ENCODE data around the gene TJP3.
"Not testable (repeated sequence)": the region's sequence is repeated elsewhere in the genome, so short reads cannot be mapped to it uniquely, and the experiment has no call there.

The TJP3 gene, protein sequence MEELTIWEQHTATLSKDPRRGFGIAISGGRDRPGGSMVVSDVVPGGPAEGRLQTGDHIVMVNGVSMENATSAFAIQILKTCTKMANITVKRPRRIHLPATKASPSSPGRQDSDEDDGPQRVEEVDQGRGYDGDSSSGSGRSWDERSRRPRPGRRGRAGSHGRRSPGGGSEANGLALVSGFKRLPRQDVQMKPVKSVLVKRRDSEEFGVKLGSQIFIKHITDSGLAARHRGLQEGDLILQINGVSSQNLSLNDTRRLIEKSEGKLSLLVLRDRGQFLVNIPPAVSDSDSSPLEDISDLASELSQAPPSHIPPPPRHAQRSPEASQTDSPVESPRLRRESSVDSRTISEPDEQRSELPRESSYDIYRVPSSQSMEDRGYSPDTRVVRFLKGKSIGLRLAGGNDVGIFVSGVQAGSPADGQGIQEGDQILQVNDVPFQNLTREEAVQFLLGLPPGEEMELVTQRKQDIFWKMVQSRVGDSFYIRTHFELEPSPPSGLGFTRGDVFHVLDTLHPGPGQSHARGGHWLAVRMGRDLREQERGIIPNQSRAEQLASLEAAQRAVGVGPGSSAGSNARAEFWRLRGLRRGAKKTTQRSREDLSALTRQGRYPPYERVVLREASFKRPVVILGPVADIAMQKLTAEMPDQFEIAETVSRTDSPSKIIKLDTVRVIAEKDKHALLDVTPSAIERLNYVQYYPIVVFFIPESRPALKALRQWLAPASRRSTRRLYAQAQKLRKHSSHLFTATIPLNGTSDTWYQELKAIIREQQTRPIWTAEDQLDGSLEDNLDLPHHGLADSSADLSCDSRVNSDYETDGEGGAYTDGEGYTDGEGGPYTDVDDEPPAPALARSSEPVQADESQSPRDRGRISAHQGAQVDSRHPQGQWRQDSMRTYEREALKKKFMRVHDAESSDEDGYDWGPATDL

DNA sequence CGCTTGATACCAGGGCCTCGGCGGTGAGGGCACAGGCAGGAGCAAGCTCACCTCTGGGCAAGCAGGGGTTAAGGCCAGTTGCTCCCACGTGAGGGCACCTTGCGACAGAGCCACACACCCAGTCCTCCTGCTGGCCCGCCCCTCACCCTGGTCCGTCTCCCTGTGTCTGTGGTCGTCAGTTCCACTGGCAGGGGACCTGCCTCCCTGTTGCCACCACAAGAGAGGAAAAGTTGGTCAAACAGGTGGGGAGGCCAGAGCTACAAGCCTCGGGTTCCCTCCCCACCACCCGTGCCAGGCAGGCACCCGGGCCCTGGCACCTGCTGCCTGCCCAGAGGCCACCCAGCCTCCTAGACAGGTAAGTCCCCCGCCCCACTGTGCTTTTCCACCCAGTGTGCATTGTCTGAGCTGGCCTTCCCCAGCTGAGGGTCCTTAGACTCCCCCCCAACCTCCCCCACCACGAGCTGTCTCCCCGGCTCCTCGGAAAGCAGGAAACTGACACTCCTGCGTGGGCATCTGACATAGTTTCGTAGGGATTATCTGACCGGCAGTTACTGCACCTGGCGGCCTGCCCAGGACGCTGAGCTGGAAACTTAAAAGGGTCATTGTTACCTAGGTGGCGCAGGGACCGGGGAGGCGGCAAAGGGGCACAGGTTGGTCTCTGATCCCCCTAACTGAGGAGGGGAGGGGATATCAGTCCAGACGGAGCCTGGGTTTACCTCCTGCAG, at the start of gene TJP3:
Gene TJP3, plus strand, starts transcription at position 178 of the 725 bp plus-strand sequence. CDS start 20,049 bp downstream, outside the sequence.
- in situ Hi-C loops (cut with MboI; ENCODE audit: low sequenced_read_pairs): no loop called here

DNA sequence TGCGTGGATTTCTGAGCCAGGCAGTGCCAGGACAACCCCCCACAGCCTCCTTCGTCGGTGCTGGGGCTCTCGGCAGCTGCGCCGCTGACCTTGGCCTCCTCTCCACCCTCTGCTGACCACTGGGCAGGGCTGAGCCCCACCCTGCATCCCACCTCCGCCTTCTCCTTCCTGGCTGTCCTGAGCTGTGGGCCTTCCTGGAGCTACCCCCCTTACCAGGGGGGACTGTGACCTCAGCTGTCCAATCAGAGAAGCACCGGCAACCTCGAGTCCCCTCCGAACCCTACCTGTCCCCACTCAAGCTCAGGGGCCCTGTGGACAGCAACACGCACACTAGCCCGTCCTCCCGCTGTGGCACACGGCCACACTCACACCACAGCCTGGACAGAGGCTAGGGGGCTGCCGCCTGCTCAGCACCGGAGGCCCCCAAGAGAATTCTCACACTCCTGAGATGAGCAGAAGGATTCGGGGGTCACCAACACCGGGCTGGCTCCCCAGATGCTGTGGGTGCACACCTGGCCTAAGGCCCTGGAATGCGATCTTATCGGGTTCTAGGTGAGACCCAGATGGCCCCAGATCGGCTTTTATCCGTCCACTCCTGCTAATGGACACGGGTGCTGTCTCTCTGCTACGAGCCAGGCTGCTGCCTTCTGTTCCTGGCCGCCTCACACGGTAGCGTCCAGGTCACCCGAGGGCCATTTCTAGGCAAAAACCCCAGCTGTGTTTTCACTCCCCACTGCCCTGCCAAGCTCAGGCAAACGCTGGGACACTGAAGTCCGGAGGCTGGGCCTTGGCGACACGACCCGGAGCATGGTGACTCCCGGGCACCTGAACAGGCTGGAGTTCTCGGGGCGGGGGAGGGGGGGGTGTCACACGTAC, 49.1 kb upstream of the TJP3 start:
- in situ Hi-C loops (cut with MboI; ENCODE audit: low sequenced_read_pairs): no loop called here

DNA sequence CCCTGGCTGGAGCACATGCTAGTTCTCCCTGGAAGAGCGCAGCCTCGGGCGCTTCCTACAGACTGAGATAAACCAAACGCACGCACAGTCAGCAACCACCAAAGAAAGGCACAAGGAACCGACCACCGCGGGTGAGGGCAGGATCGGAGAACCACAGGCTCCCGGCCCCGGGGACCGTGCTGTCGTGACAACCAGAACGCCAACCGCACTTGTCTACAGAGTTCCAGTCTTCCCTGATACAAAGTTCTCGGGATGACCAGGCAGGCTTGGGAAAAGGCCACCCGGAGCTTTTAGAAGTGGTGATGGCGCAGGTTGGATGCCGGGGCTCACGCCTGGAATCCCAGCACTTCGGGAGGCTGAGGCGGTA, 48.5 kb upstream of the TJP3 start:
- in situ Hi-C loops (cut with MboI; ENCODE audit: low sequenced_read_pairs): no loop called here

DNA sequence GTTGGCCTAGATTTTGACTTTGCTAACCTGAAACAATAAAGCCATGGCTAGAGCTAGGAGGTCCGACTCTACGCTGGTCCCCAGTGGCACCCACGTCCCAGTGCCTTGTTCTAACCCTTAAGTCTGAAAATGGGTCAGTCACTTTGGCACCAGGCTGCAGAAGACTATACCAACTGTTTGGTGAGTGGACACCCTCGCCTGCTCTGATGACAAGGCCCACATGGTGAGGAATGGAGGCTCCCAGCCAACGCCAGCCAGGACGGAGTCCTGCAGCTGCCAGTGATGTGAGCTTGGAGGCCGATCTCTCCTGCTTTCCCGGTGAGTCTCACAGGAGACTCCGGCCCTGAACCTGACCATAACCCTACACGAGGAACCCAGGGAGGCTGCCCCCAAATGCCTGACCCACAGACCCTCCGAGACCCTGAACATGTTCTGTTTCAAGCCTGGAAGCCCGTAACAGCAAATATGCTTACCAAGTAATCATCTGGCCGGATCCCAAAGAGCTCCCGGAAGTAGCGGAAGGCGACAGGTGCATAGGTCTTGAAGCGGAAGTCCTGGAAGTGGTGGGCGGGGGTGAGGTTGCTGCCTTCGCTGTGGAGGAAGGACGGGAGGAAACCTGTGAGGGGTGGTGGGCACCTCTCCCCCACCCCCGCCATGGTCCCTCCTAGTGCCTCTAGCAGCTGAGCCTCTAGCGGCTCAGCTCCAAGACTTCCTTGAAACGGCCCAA, 47.5 kb upstream of the TJP3 start:
- in situ Hi-C loops (cut with MboI; ENCODE audit: low sequenced_read_pairs): no loop called here

DNA sequence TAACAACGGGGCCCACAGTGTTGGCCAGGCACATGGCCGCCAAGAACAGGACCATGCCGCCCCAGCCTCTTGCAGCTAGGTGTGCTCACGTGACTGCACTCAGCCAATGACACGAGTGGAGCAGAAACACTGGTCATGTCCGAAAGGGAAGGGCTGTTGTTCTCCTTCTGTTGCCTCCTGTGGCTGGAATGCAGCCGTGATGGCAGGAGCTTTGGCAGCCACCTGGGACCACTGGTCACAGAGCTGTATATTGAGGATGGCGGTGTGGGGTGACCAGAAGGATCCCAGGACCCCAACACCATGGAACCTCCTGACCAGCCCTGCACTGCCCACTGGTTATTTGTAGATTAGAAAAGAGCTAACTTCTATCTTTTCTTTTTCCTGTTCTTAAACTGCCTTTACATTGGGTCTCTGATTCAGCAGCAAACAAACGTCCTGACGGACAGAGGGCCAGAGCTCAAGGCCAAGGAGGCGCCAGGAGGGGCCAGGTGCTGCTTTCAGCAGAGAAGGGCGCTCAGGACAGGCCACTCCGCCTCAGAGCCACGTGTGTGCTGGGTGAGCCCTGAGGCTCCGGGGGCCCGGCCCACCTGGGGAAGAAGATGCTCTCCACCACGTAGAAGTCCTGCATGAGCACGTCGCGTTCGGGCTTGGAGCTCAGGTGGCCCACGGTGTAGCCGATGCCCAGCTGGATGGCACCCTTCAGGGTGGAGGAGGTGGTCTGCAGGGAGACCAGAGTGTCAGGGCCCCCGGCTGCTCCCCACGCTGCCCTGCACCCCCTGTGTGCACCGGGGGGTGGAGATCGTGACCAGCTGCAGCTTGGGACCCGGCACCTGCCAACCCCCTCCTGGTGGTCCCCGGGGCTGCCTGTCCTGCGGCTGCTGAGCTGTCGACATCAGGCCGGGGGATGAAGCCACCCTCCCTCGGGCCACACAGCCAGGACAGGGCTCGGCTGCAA, 46.6 kb upstream of the TJP3 start:
- in situ Hi-C loops (cut with MboI; ENCODE audit: low sequenced_read_pairs): no loop called here

DNA sequence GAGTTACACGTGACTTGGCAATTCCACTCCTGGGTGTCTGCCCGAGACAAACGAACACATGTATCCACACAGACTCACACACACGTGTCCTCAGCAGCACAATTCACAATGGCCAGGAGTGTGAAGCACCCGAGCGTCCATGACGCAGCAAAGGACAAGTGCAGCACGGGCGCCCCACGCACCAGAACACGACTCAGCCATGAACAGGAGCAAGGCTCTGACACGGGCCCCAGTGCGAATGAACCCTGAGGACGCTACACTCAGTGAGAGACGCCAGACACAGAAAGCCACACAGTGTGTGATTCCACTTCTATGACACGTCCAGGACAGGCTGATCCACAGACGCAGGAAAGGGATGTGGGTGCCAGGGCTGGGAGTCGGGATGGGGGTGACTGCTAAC, 44.3 kb upstream of the TJP3 start:
- in situ Hi-C loops (cut with MboI; ENCODE audit: low sequenced_read_pairs): no loop called here

DNA sequence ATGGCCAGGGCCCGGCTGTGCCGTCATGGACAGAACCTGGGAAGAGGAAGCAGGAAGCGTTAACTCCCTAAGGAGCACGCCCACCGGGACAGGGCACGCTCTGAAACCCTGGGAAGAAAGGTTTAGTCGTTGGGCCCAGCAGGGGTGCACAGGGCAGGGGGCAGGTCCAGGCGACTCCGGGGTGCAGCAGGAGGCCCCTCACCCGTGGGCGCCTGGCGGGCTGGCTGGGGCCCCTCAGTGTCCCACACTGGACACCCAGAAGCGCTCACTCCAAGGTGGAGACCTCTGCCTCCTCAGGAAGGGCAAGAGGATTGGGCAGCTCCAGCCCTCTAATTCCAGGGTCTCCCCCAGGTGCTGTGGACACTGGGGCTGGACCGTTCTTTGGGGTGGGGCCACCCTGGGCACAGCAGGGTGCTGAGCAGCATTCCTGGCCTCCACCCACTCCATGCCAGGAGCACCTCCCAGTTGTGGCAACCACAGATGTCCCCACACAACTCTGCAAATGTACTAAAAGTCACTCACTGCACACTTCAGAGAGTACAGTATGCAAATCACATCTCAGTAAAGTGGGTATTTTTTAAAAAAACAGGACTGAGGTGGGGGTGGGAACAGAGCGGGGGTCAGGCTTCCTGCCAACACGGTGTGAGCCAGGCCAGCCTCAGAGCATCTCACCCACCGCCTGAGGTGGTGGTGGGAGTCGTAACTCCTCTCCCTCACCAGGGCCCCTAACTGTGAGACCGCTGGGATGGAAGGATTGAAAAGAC, 43.1 kb upstream of the TJP3 start:
- in situ Hi-C loops (cut with MboI; ENCODE audit: low sequenced_read_pairs): no loop called here

DNA sequence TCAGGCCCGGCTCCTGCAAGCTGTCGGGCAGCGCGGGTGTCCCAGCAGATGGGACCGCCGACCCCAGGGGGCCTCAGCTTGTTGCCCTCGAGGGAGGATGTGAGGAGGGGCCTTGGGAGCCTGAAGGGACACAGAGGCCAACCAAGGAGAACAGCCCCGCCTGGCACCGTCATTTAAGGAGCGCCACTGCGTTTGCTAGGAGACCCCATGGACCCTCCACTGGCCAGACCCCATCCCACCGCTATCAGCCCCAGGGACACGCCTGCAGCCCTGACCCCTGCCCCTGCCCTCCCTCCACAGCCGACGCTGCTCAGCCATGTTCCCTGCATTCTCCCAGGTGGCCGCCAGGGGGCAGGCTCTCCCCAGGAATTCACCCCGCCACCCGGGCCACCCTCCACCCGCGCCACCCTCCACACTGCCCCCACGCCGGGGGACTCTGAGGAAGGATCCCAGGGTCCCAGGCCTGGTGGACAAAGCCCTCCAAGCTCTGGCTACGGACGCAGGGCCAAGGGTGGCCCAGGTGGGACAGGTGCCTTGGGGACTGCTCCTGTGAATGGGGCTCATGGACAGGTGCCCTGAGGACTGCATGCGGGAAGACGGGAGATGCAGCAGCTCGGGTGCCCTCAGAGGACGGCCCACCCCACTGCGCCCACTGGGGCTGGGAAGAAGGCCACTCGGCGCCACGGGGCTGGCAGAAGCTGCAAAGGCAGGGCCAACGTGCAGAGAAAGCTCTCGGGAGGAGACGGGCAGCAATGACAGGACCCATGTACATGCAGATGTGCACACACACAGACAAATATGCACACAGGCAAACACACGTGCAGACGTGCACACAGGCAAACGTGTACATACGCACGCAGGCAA, 42.3 kb upstream of the TJP3 start:
- in situ Hi-C loops (cut with MboI; ENCODE audit: low sequenced_read_pairs): no loop called here

DNA sequence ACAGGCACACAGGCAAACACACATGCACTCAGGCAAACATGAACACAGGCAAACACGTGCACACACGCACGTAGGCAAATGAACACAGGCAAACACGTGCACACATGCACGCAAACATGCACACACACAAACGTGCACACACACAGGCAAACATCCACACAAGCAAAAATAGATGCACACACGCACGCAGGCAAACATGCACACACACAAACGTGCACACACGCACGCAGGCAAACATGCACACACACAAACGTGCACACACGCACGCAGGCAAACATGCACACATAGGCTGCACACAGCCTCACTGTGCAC, 41.7 kb upstream of the TJP3 start:
- in situ Hi-C loops (cut with MboI; ENCODE audit: low sequenced_read_pairs): not testable (repeated sequence)

DNA sequence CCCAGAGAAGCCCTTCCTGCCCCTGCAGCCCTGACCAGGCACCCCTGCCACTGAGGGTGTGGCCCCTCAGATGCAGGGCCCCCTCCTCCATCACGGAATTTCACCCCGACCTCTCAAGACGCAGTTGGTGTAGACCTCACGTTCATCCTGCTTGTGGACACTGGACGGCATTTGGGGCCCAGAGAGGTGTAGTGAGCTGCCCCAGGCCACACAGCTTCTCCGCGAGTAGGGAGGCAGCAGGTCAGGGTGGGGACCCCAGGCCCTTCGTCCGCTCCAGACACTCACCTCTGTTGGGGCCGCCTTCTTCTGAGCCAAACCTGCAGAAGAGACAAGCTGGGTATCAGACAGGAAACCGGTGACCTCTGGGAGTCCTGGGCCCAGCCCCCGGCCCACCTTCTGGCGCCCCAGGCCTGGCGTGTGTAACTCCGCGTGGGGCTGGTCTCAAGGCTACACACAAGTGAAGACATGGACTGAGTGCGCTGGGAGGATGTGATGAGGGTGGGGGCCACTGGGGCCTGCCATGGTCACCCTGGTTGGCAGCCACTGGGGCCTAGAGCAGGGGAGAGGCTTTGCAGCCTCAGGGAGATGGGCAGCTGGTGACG, 41.0 kb upstream of the TJP3 start:
- in situ Hi-C loops (cut with MboI; ENCODE audit: low sequenced_read_pairs): no loop called here

DNA sequence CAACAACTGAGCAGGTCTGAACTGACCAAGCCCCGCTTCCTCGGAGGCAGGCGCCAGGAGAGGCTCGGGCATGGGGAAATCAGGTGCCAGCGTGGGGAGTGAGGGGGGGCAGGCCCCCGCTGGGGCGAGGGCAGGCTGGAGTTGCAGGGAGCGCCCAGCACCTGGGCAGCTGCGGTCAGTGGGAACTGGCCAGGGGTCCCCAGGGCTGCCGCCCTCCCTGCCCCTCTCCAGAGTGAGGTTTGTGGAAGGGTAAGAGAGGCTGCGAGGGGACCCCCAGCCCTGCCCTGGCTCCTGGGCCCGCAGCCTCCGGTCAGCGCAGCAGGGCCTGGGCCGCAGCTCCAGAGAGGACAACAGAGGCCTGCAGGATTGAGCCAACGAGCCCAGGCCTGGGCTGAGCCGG, 40.4 kb upstream of the TJP3 start:
- in situ Hi-C loops (cut with MboI; ENCODE audit: low sequenced_read_pairs): no loop called here

DNA sequence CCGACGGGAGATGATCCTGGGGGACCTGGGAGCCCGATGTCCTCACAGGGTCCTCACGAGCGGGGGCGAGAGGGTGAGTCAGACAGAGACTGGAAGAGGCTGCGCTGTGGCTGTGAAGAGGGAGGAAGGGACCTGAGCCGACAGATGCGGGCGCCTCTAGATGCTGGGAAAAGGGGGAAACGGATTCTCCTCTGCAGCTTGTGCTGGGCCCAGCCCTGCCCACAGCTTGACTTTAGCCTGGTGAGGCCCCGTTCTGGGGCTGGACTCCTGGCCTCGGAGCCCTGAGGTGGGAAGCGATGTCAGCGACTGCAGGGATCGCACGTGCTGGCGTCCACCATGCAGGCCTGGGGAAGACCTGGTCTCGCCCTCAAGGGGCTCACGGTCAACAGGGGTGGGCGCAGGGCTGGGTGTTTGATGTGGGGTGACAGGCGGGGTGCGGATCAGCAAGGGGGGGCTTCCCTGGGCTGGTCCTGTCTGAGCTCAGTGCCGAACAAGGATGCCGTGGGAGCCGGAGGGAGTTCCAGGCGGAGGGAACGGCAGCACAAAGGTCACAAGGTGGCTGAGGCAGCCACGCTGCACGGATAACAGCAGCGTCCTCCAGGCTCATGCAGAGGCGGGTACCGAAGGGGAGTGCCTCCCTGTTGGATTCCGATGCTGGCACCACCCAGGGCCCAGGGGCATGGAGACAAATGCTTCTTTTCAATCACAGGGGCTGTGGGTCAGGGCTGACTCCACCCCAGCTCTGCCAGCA, 39.7 kb upstream of the TJP3 start:
- in situ Hi-C loops (cut with MboI; ENCODE audit: low sequenced_read_pairs): no loop called here

DNA sequence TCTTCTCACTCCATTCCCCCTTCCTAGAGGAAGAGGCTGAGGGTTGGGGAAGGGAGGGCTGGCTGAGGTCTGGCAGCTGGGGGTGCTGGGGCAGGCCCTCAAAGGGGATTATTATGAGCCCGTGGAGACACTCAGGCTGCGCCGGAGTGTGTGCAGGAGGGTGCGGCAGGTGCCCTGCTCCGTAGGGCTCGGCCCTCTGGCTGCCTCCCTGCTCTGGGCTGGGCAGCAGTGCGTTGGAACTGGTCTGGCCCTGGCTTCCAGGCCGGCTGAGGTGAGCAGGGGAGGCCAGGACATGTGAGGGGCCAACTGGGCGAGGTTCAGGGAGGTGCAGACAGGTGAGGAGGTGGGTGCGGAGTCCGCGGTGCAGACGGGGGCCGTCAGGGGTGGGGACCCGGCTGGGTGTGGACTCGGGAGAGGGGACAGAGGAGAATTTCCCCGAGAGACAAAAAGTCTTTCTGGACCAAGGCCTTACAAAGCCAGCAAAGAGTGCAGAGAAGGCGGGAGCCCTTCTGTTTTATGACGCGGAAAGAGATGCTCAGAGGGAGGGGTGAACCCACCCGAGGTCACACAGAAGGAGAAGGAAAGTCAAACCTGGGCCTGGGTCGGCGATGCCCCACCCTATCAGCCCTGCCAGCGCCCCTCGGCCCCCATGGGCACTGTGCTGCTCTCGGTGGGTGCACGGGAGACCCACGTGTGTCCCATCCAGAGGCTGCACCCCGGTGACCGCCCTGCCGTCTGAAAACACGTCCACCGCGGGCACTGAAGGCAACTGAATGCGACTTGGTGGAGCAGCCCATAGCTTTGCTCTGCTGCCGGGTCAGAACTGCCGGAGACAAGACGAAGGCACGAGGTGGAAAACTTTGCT, 38.9 kb upstream of the TJP3 start:
- in situ Hi-C loops (cut with MboI; ENCODE audit: low sequenced_read_pairs): no loop called here

DNA sequence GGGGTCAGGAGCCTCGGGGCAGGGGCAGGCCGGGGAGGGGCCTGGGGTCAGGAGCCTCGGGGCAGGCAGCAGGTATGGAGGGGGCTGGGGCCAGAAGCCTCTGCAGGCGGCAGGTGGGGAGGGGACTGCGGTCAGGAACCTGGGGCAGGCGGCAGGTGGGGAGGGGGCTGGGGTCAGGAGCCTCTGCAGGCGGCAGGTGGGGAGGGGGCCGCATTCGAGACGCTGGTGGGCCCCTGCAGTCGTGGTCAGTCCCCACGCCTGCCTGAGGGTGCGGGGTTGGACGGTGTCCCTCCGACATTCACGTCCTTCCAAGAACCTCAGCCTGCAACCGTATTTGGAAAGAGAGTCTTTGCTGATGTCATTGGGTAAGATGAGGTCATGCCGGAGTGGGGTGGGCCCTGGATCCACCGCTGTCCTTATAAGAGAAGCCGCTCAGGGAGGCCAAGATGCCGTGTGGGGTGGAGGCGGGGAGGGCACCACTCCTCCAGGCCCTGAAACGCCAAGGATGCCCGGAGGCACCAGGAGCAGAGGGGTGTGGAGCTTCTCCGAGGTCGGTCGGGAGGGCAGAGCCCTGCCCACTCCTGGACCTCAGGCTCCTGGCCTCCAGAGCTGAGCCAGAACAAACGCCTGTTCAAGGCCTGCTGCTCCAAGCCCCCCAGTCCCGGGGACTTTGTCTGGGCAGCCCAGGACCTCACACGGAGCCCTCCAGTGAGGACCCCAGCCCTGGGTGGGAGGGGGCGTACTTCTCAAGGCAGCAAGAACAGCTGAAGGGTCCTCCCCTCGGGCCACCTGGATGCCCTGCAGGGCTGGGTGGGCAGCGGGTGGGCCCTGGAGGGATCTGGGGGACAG, 38.0 kb upstream of the TJP3 start:
- in situ Hi-C loops (cut with MboI; ENCODE audit: low sequenced_read_pairs): no loop called here

Measured in HL-60/S4 (cell line).